ENCODE measurements around the gene TSC22D1.

GRCh38 chr13:44577236-44578066 lies 1.3 kb upstream of the TSC22D1 start:
- TF ChIP-seq EP300 (IDR thresholded peaks at IDR 0.05) (peak; percentile 31), POLR2A (IDR thresholded peaks at IDR 0.05) (peak; percentile 61)
- TF ChIP-seq, protein P1, sequence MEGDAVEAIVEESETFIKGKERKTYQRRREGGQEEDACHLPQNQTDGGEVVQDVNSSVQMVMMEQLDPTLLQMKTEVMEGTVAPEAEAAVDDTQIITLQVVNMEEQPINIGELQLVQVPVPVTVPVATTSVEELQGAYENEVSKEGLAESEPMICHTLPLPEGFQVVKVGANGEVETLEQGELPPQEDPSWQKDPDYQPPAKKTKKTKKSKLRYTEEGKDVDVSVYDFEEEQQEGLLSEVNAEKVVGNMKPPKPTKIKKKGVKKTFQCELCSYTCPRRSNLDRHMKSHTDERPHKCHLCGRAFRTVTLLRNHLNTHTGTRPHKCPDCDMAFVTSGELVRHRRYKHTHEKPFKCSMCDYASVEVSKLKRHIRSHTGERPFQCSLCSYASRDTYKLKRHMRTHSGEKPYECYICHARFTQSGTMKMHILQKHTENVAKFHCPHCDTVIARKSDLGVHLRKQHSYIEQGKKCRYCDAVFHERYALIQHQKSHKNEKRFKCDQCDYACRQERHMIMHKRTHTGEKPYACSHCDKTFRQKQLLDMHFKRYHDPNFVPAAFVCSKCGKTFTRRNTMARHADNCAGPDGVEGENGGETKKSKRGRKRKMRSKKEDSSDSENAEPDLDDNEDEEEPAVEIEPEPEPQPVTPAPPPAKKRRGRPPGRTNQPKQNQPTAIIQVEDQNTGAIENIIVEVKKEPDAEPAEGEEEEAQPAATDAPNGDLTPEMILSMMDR (IDR thresholded peaks at IDR 0.05): no peak
